Natural killer cell (primary cell): ENCODE measurements around the gene ELK4. TPM values are rescaled to one million over a fixed set of nuclear protein-coding genes. Genes with fewer than 3 reads are reported as not detected.
A peak's percentile ranks its signal among the peaks of the same experiment; 100 is the strongest.

Source experiments
- ATAC-seq, 3 donors: fragments of 150-1000 bp in 2 of 3; fragments of 200-7000 bp in 1 of 3; cut with Tn5 transposase; 1 replicate in 1 of 3; 2 replicates in 2 of 3; pipeline ENCODE4 v1.10.0; 2021; ENCODE audit warnings: mild to moderate bottlenecking in 2 of 3, moderate library complexity in 2 of 3
- DNase-seq, 2 donors: peaks; one replicate each; pipeline versions ENCODE4 v3.0.0 to v3.0.0-alpha.2; 2013 to 2021; ENCODE audit warnings: mixed read lengths in 1 of 2
- H3K27ac ChIP-seq: one replicate; pipeline ENCODE4 v1.5.1; 2013; ENCODE audit warnings: mild to moderate bottlenecking, low read length
- H3K27me3 ChIP-seq: one replicate; pipeline ENCODE4 v1.6.1; 2013; ENCODE audit warnings: low read length; ENCODE audit not compliant: control insufficient read depth, insufficient read depth
- H3K36me3 ChIP-seq: one replicate; pipeline ENCODE4 v1.6.1; 2013; ENCODE audit warnings: low read length; ENCODE audit not compliant: control insufficient read depth, insufficient read depth
- H3K4me1 ChIP-seq: one replicate; pipeline ENCODE4 v1.6.1; 2013; ENCODE audit warnings: low read length; ENCODE audit not compliant: control insufficient read depth, insufficient read depth
- H3K4me3 ChIP-seq: one replicate; pipeline ENCODE4 v1.5.1; 2013; ENCODE audit warnings: low read length
- H3K9me3 ChIP-seq: one replicate; pipeline ENCODE4 v1.6.1; 2013; ENCODE audit warnings: low read length; ENCODE audit not compliant: control insufficient read depth, insufficient read depth
- H3K27ac Mint-ChIP-seq, 2 donors: one replicate each; pipeline ENCODE4 v1.8.0; 2022; ENCODE audit warnings: mild to moderate bottlenecking in 2 of 2, mixed read lengths in 2 of 2, moderate library complexity in 1 of 2
- H3K27me3 Mint-ChIP-seq, 2 donors: one replicate each; pipeline ENCODE4 v1.8.0; 2022; ENCODE audit warnings: low read depth in 2 of 2, mixed read lengths in 2 of 2
- H3K36me3 Mint-ChIP-seq: one replicate; pipeline ENCODE4 v1.8.0; 2022; ENCODE audit warnings: mixed read lengths
- H3K4me1 Mint-ChIP-seq, 2 donors: one replicate each; pipeline ENCODE4 v1.8.0; 2022; ENCODE audit warnings: mixed read lengths in 2 of 2
- H3K4me3 Mint-ChIP-seq: one replicate; pipeline ENCODE4 v1.8.0; 2022; ENCODE audit warnings: mild to moderate bottlenecking, moderate library complexity, mixed read lengths
- H3K9me3 Mint-ChIP-seq, 2 donors: one replicate each; pipeline ENCODE4 v1.8.0; 2022; ENCODE audit warnings: mixed read lengths in 2 of 2
- CTCF ChIP-seq: fragments of 200-600 bp; IDR thresholded peaks from one replicate; pipeline ENCODE4 v1.8.0; 2022; ENCODE audit warnings: antibody characterized with exemption
- WGBS: methylation state at CpG from one replicate; pipeline ENCODE4 v1.1.7; 2013; ENCODE audit warnings: missing lambda C conversion rate; ENCODE audit not compliant: insufficient coverage; 5-methylcytosine and 5-hydroxymethylcytosine counted together
- intact Hi-C: fragments of 100-400 bp; cut with micrococcal nuclease; formaldehyde crosslinking; loops from one replicate; pipeline ENCODE4 v1.14.2; 2022
- total RNA-seq, 4 donors: library from RNA; stranded (reverse); fragments of 120-200 nt in 1 of 4; gene quantifications; one replicate each; pipeline versions ENCODE4 v1.2.3 to v1.2.4, GENCODE V29; 2013 to 2022

ELK4 gene
- total RNA-seq, 3 donors from 2014 or later (not counting 1 experiment from before 2014, with no cell fraction given) = 107 to 155 (median 139) TPM

DNA sequence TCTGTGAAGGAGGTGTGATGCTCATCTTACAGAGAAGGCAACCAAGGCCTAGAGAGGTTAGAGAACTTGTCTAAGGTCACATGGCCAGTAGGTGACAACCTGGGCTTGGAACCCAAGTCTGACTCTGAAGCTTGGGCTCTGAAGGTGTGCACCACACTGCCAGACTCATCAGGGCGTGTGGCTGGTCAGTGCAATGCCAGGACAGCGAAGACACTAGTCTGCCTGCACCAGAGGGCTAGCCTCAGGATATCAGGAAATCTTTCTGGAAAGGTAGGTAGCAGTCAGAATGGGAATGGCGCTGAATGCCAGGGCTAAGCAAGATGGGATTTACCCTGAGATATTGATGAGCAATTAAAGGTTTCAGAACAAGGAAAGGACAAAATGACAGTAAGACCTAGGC lies 34.9 kb downstream of the ELK4 start:
- H3K36me3 Mint-ChIP-seq = no peaks in the 10 kb centered on the region
- 96% methylated on average over 3 of the region's 3 CpGs for WGBS
- intact Hi-C loops = no loop called here

DNA sequence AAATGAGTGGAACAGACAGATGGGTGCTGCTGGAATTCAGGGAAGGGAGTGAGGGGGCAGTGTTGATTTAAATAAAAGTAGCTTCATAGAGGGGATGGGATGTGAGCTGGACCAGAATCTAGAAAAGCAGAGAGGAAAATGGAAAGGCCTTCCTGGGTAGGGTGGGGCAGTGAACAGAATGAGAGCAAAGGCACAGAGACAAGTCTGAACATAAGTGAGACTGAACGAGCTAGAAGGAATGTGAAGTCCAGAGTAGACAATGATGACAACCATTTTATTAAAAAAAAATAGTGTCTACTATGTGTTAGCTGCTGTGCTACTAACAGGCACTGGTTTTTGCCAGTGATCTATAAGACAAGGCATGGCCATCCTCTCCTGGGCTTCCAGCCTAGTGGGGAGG lies 36.0 kb downstream of the ELK4 start:
- intact Hi-C loops = no loop called here
- Mint-ChIP-seq H3K4me1 (peaks cover 13% of the 10 kb centered on the region in 2 donors), H3K27me3 (no peaks in the 10 kb centered on the region), H3K36me3 (no peaks in the 10 kb centered on the region), H3K27ac (peak overlapping the region in 1 of 2 donors; percentile 68), H3K4me3 (no peak overlapping the region), H3K9me3 (no peaks in the 10 kb centered on the region)
- Histone ChIP-seq H3K4me1 (peaks cover 27% of the 10 kb centered on the region), H3K36me3 (peaks cover 26% of the 10 kb centered on the region), H3K9me3 (no peaks in the 10 kb centered on the region), H3K27me3 (no peaks in the 10 kb centered on the region), H3K27ac (no peak overlapping the region), H3K4me3 (no peak overlapping the region)
- TF ChIP-seq CTCF = no peak
- no peak for DNase-seq
- no peak for ATAC-seq
- WGBS = 71% methylated on average over 1 of the region's 1 CpG

More for the DNA sequence above, 34.9 kb downstream of the ELK4 start:
- no peak overlapping the region for H3K4me3 Mint-ChIP-seq
- ATAC-seq (no peak), DNase-seq (no peak)
- H3K4me1 Mint-ChIP-seq = peaks cover 9% of the 10 kb centered on the region in 2 donors
- Histone ChIP-seq H3K4me3 (no peak overlapping the region), H3K36me3 (peaks cover 28% of the 10 kb centered on the region), H3K4me1 (peaks cover 21% of the 10 kb centered on the region), H3K27me3 (no peaks in the 10 kb centered on the region), H3K9me3 (no peaks in the 10 kb centered on the region), H3K27ac (no peak overlapping the region)
- no peaks in the 10 kb centered on the region for H3K27me3 Mint-ChIP-seq
- H3K27ac Mint-ChIP-seq = no peak overlapping the region
- H3K9me3 Mint-ChIP-seq = no peaks in the 10 kb centered on the region
- no peak for TF ChIP-seq CTCF

DNA sequence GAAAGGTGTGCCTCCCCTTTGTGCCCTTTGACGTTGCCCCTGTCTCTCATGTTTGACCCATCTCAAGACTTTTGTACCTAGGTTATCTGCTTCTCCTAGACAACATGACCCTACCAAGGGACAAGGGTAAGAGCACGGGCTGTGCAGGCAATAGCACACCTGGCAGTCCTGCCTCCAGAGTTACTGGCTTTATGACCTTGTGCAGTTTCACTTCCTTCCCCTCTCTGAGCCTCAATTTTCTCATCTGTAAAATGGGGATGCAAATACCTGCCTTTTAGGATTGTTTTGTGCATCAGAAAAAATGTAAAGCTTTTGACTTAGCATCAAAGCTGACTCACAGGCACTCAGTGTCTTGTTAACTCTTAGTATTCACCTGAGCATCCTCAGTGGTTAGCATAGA lies 36.4 kb downstream of the ELK4 start:
- H3K4me1 ChIP-seq = peaks cover 27% of the 10 kb centered on the region
- Mint-ChIP-seq H3K36me3 (no peaks in the 10 kb centered on the region), H3K4me1 (peaks cover 13% of the 10 kb centered on the region in 2 donors), H3K9me3 (no peaks in the 10 kb centered on the region), H3K27ac (peak overlapping the region in 1 of 2 donors; percentile 68), H3K27me3 (no peaks in the 10 kb centered on the region), H3K4me3 (no peak overlapping the region)
- ATAC-seq = no peak
- H3K36me3 ChIP-seq = peaks cover 25% of the 10 kb centered on the region
- no peak overlapping the region for H3K27ac ChIP-seq
- no peaks in the 10 kb centered on the region for H3K27me3 ChIP-seq
- no peak overlapping the region for H3K4me3 ChIP-seq
- TF ChIP-seq CTCF = no peak
- H3K9me3 ChIP-seq = no peaks in the 10 kb centered on the region
- 74% methylated on average over 2 of the region's 2 CpGs for WGBS
- intact Hi-C loops = no loop called here
- no peak for DNase-seq

GRCh38 chr1:205594846-205595245 lies 37.0 kb downstream of the ELK4 start:
- Mint-ChIP-seq H3K4me1 (peaks cover 13% of the 10 kb centered on the region in 2 donors), H3K27ac (peak overlapping the region in 1 of 2 donors; percentile 68), H3K4me3 (no peak overlapping the region), H3K27me3 (no peaks in the 10 kb centered on the region), H3K9me3 (no peaks in the 10 kb centered on the region), H3K36me3 (no peaks in the 10 kb centered on the region)
- H3K27me3 ChIP-seq = no peaks in the 10 kb centered on the region
- 93% methylated on average over 1 of the region's 1 CpG for WGBS
- no peak for ATAC-seq
- no peak for TF ChIP-seq CTCF
- no peak overlapping the region for H3K4me3 ChIP-seq
- no peak overlapping the region for H3K27ac ChIP-seq
- H3K4me1 ChIP-seq = peaks cover 27% of the 10 kb centered on the region
- no peaks in the 10 kb centered on the region for H3K9me3 ChIP-seq
- DNase-seq = no peak
- H3K36me3 ChIP-seq = peaks cover 20% of the 10 kb centered on the region
- intact Hi-C loops = loop anchor here (5.0 kb wide), 1 partner anchor 382 kb away; no protein-coding TSS in a partner anchor
